Upper lobe of right lung (tissue), 1 donor: Measurements from ENCODE around the gene RWDD3. TPM values are rescaled to one million over a fixed set of nuclear protein-coding genes. Genes with fewer than 3 reads are reported as not detected.

Experiments used
- ATAC-seq: fragments of 200-7000 bp; cut with Tn5 transposase; one replicate; pipeline ENCODE4 v1.9.1; 2020; ENCODE audit warnings: mild to moderate bottlenecking, moderate library complexity
- DNase-seq: peaks from one replicate; pipeline ENCODE4 v3.0.0-alpha.2; 2020
- H3K27ac ChIP-seq: fragments of 200-600 bp; one replicate; pipeline ENCODE4 v1.8.0; 2022
- H3K27me3 ChIP-seq: fragments of 200-600 bp; one replicate; pipeline ENCODE4 v1.8.0; 2022; ENCODE audit warnings: mild to moderate bottlenecking
- H3K36me3 ChIP-seq: fragments of 200-600 bp; one replicate; pipeline ENCODE4 v1.8.0; 2022
- H3K4me1 ChIP-seq: fragments of 200-600 bp; one replicate; pipeline ENCODE4 v1.8.0; 2022
- H3K4me3 ChIP-seq: fragments of 200-600 bp; one replicate; pipeline ENCODE4 v1.8.0; 2022; ENCODE audit warnings: mild to moderate bottlenecking
- H3K9me3 ChIP-seq: fragments of 200-600 bp; one replicate; pipeline ENCODE4 v1.8.0; 2022
- intact Hi-C: fragments of 100-400 bp; cut with DNase I; formaldehyde crosslinking; loops from one replicate; pipeline ENCODE4 v1.11.0; 2022
- total RNA-seq: library from RNA; stranded (reverse); fragmentation: NEBNext Ultra II Directional; extraction: Animal tissue kit (Norgen Biotek cat#: 25700); gene quantifications from one replicate; pipeline ENCODE4 v1.2.1, GENCODE V29; 2021
- TF ChIP-seq, protein P1 (sequence below): fragments of 200-600 bp; IDR thresholded peaks from one replicate; pipeline ENCODE4 v1.8.0; 2022; ENCODE audit warnings: antibody characterized with exemption
- donor health status: DM: no; HTN: yes; CAD: no; lungs with severe emphysema.

The RWDD3 gene
- total RNA-seq, 1 donor from 2014 or later: 12.8 TPM

GRCh38 chr1:95222629-95223028 lies 11.4 kb upstream of the RWDD3 start:
- Histone ChIP-seq H3K27ac (no peak overlapping the region), H3K4me3 (no peak overlapping the region), H3K4me1 (no peaks in the 10 kb centered on the region), H3K36me3 (no peaks in the 10 kb centered on the region), H3K27me3 (no peaks in the 10 kb centered on the region), H3K9me3 (no peaks in the 10 kb centered on the region)
- ATAC-seq (no peak), DNase-seq (no peak)
- intact Hi-C loops: no loop called here
- TF ChIP-seq, protein P1, sequence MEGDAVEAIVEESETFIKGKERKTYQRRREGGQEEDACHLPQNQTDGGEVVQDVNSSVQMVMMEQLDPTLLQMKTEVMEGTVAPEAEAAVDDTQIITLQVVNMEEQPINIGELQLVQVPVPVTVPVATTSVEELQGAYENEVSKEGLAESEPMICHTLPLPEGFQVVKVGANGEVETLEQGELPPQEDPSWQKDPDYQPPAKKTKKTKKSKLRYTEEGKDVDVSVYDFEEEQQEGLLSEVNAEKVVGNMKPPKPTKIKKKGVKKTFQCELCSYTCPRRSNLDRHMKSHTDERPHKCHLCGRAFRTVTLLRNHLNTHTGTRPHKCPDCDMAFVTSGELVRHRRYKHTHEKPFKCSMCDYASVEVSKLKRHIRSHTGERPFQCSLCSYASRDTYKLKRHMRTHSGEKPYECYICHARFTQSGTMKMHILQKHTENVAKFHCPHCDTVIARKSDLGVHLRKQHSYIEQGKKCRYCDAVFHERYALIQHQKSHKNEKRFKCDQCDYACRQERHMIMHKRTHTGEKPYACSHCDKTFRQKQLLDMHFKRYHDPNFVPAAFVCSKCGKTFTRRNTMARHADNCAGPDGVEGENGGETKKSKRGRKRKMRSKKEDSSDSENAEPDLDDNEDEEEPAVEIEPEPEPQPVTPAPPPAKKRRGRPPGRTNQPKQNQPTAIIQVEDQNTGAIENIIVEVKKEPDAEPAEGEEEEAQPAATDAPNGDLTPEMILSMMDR: no peak

DNA sequence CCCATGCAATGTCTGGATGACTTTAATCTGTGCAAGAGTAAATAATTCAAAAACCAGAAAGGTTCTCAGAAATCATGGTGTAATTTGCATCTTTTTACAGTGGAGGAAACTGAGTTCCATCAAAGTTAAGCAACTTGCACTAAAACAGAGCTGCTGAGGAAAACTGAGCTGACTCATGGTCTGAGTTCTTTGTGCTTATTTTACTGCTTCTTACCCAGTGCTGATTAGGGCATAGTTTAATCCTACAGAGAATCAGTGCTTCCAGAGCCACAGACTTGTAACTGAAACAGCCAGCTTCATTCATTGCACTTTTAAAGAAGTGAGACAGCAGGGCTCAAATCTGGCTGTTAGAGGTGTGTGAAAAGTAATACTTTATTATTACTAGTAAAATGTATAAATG lies 10.9 kb upstream of the RWDD3 start:
- no peaks in the 10 kb centered on the region for H3K27me3 ChIP-seq
- H3K36me3 ChIP-seq: no peaks in the 10 kb centered on the region
- H3K4me1 ChIP-seq: no peaks in the 10 kb centered on the region
- intact Hi-C loops: no loop called here
- no peaks in the 10 kb centered on the region for H3K9me3 ChIP-seq
- H3K4me3 ChIP-seq: no peak overlapping the region
- H3K27ac ChIP-seq: no peak overlapping the region
- DNase-seq (no peak), ATAC-seq (no peak)
- TF ChIP-seq, protein P1: no peak

DNA sequence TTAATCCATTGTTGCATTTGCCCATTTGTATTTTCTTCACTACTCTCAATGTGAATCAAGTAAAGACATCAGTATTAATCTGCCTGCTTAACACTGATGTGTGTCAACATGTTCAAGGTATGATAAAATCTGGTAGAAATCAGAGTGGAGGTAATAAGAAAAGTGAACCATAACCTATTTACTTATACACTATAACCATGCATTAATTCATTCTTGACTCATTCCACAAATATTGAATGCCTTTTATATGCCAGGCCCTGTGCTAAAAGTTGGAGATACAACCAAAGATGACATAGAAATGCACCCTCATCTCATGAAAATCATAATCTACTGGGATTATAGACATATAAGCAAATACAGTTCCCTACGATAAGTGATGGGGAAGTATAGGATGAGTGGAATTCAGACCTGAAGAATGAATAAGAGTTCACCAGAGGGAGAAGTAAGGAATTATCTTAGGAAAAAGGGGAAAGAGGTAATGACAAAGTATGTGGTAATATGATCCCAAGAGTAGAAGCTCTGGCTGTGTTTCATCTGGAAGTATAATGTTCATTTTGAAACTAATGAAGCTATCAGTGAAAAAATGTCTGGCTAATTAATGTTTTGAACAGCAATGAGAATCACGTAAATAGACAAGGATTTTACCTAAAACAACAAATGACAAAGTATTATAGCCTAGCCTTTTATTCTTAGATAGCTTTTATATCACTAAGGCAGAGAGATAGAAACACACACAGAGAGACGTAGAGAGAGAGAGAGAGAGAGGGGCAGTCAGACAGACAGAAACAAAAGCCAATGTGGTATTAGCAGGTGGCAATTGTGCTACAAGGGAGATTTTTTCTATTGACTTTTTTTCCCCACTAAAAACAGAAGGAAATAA lies 7.0 kb upstream of the RWDD3 start:
- H3K27me3 ChIP-seq: no peaks in the 10 kb centered on the region
- H3K4me1 ChIP-seq: no peaks in the 10 kb centered on the region
- DNase-seq (no peak), ATAC-seq (no peak)
- no peaks in the 10 kb centered on the region for H3K9me3 ChIP-seq
- no peaks in the 10 kb centered on the region for H3K36me3 ChIP-seq
- no peak overlapping the region for H3K27ac ChIP-seq
- no peak overlapping the region for H3K4me3 ChIP-seq
- intact Hi-C loops: no loop called here
- TF ChIP-seq, protein P1: no peak

DNA sequence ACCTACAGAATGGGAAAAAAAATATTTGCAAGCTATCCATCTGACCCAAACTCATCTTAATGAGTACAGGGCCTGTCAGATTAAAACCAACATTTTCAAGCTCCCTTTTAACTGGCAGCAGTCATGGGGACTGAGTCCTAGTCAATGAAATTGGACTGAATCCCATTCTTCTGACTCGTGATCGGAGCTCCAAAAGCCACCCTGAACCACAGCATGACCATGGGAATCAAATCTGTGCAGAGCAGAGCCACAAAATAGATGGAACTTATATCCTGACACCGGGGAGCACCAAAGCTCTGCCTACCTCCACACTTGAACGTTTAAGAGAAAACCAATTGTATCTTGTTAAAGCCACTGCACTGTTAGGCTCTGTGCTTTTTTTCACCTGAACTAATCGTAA lies 5.0 kb upstream of the RWDD3 start:
- no peak overlapping the region for H3K4me3 ChIP-seq
- no peaks in the 10 kb centered on the region for H3K36me3 ChIP-seq
- ATAC-seq: no peak
- TF ChIP-seq, protein P1: no peak
- H3K27ac ChIP-seq: no peak overlapping the region
- intact Hi-C loops: no loop called here
- no peaks in the 10 kb centered on the region for H3K27me3 ChIP-seq
- no peak for DNase-seq
- no peaks in the 10 kb centered on the region for H3K4me1 ChIP-seq
- no peaks in the 10 kb centered on the region for H3K9me3 ChIP-seq

DNA sequence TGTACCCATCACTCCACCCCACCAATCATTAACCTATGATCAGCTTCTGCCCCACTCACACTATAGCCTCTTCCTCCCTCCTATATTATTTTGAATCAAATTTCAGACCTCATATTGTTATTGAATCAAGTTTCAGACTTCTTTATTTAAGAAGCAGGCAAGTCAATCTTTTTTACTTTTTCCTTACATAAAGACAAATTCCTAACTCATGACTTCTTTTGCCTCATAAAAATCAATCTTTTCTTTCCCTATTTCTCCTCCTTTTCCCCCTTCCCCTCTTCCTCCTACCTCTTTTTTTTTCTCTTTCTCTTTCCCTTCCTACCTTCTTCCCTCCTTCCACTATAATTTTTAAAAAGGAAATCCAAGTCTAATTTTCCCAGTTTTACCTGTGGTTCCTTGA lies 4.3 kb upstream of the RWDD3 start:
- Histone ChIP-seq H3K36me3 (no peaks in the 10 kb centered on the region), H3K4me1 (no peaks in the 10 kb centered on the region), H3K27me3 (no peaks in the 10 kb centered on the region), H3K27ac (no peak overlapping the region), H3K4me3 (no peak overlapping the region), H3K9me3 (no peaks in the 10 kb centered on the region)
- DNase-seq (no peak), ATAC-seq (no peak)
- intact Hi-C loops: no loop called here
- TF ChIP-seq, protein P1: no peak
